Spleen (tissue), 11 donors: ENCODE results near the gene PERCC1. TPM values are rescaled to one million over a fixed set of nuclear protein-coding genes. Genes with fewer than 3 reads are reported as not detected.

Experiments used
- DNase-seq: peaks from one replicate; pipeline ENCODE4 v3.0.0-alpha.2; 2020
- H3K27ac ChIP-seq, 8 donors: fragments of 200-600 bp; sonication (generic) in 7 of 8; 1 replicate in 4 of 8; 2 replicates in 4 of 8; pipeline versions ENCODE4 v1.5.0 to v1.8.0; 2016 to 2021; ENCODE audit warnings: inconsistent platforms in 4 of 8, mild to moderate bottlenecking in 4 of 8, moderate library complexity in 1 of 8
- H3K27me3 ChIP-seq, 7 donors: fragments of 200-600 bp; sonication (generic) in 6 of 7; replicated peaks in 1 of 7; 1 replicate in 4 of 7; 2 replicates in 3 of 7; pipeline versions ENCODE4 v1.5.0 to v1.8.0; 2016 to 2021; ENCODE audit warnings: inconsistent platforms in 3 of 7, mild to moderate bottlenecking in 1 of 7
- H3K36me3 ChIP-seq, 6 donors: fragments of 200-600 bp; sonication (generic) in 5 of 6; 1 replicate in 4 of 6; 2 replicates in 2 of 6; pipeline versions ENCODE4 v1.5.0 to v1.8.0; 2016 to 2021; ENCODE audit warnings: inconsistent platforms in 2 of 6
- H3K4me1 ChIP-seq, 6 donors: fragments of 200-600 bp; sonication (generic) in 5 of 6; 1 replicate in 3 of 6; 2 replicates in 3 of 6; pipeline versions ENCODE4 v1.5.0 to v1.8.0; 2016 to 2021; ENCODE audit warnings: inconsistent platforms in 3 of 6
- H3K4me3 ChIP-seq, 8 donors: fragments of 200-600 bp; sonication (generic) in 7 of 8; 1 replicate in 4 of 8; 2 replicates in 4 of 8; pipeline versions ENCODE4 v1.5.0 to v1.8.0; 2016 to 2021; ENCODE audit warnings: inconsistent platforms in 4 of 8, mild to moderate bottlenecking in 4 of 8, moderate library complexity in 2 of 8
- H3K9me3 ChIP-seq, 8 donors: fragments of 200-600 bp; sonication (generic) in 7 of 8; 1 replicate in 4 of 8; 2 replicates in 4 of 8; pipeline versions ENCODE4 v1.5.0 to v1.8.0; 2016 to 2021; ENCODE audit warnings: inconsistent platforms in 4 of 8
- CTCF ChIP-seq, 11 experiments: fragments of 200-600 bp in 7 of 11; fragments of 450-650 bp in 4 of 11; sonication (generic) in 4 of 11; IDR thresholded peaks in 8 of 11; conservative IDR thresholded peaks in 3 of 11; 1 replicate in 7 of 11; 2 replicates in 4 of 11; pipeline versions ENCODE4 v1.4.0 to v1.8.0; 2016 to 2021; ENCODE audit warnings: antibody characterized with exemption in 11 of 11, inconsistent platforms in 4 of 11, mild to moderate bottlenecking in 1 of 11
- POLR2A ChIP-seq, 3 donors: fragments of 450-650 bp; IDR thresholded peaks; one replicate each; pipeline ENCODE4 v1.5.1; 2017; ENCODE audit warnings: antibody characterized with exemption in 3 of 3, mild to moderate bottlenecking in 1 of 3
- POLR2AphosphoS5 ChIP-seq, 3 donors: sonication (generic); formaldehyde crosslinking; IDR thresholded peaks; one replicate each; pipeline ENCODE4 v1.5.1; 2017; ENCODE audit warnings: antibody characterized with exemption in 3 of 3
- WGBS, 5 donors: extraction: QIAGEN DNeasy Blood & Tissue Kit in 3 of 5; methylation state at CpG; one replicate each; pipeline versions ENCODE4 v1.1.5 to v1.1.7; 2013 to 2018; 5-methylcytosine and 5-hydroxymethylcytosine counted together
- intact Hi-C: fragments of 100-400 bp; cut with DNase I; formaldehyde crosslinking; loops from one replicate; pipeline ENCODE4 v1.15.0; 2023; ENCODE audit warnings: low total_unique reads
- polyA plus RNA-seq, 3 donors: library from polyadenylated mRNA; stranded (reverse); fragments of 200-250 nt; gene quantifications; one replicate each; pipeline ENCODE4 v1.2.1, GENCODE V29; 2013
- total RNA-seq, 7 donors: library from RNA; depleted of rRNA in 3 of 7; stranded (reverse); fragments of >200 nt in 3 of 7; fragmentation: NEBNext Ultra II Directional in 4 of 7; extraction: Animal tissue kit (Norgen Biotek cat#: 25700) in 4 of 7; gene quantifications; one replicate each; pipeline versions ENCODE4 v1.1.0 to v1.2.1, GENCODE V29; 2016 to 2021
- donor health status: healthy with polysubstance abuse.
- donor health status: DM: no; HTN: no; CAD: no; lungs with moderate emphysema.
- donor health status: DM: no; HTN: no; CAD: no.
- donor health status: Bipolar disorder and iron deficiency.
- donor health status: healthy.
- donor health status: DM: no; HTN: no; CAD: no.
- donor health status: DM: yes; HTN: yes; CAD: no.

The PERCC1 gene
- total and polyA plus RNA-seq, 10 donors, result 0.11 to 1.3 (median 0.73) TPM; not detected in 7

GRCh38 chr16:1397779-1398178, 33.1 kb upstream of the PERCC1 start:
- WGBS, 5 donors, result 96 to 98% (median 96%) methylated on average over 17 to 21 of the region's 21 CpGs
- H3K27me3 ChIP-seq, result no peaks in the 10 kb centered on the region
- intact Hi-C loops, result no loop called here
- peaks cover 0 to 100% (median 81%) of the 10 kb centered on the region in 6 donors for H3K36me3 ChIP-seq
- TF ChIP-seq POLR2A (IDR thresholded peaks at IDR 0.05) (no peak), POLR2AphosphoS5 (IDR thresholded peaks at IDR 0.05) (no peak), CTCF (IDR thresholded peaks at IDR 0.05 in 8 of 11, conservative IDR thresholded peaks at IDR 0.05 in 3 of 11) (no peak)
- no peak overlapping the region for H3K4me3 ChIP-seq
- H3K9me3 ChIP-seq, result no peaks in the 10 kb centered on the region
- DNase-seq, result no peak
- no peak overlapping the region for H3K27ac ChIP-seq
- H3K4me1 ChIP-seq, result no peaks in the 10 kb centered on the region

GRCh38 chr16:1398351-1398750, 32.5 kb upstream of the PERCC1 start:
- no peak for TF ChIP-seq POLR2AphosphoS5 (IDR thresholded peaks at IDR 0.05)
- no peak for TF ChIP-seq CTCF (IDR thresholded peaks at IDR 0.05 in 8 of 11, conservative IDR thresholded peaks at IDR 0.05 in 3 of 11)
- TF ChIP-seq POLR2A (IDR thresholded peaks at IDR 0.05), result no peak
- no peak for DNase-seq
- Histone ChIP-seq H3K27me3 (no peaks in the 10 kb centered on the region), H3K4me1 (no peaks in the 10 kb centered on the region), H3K4me3 (no peak overlapping the region), H3K36me3 (peaks cover 0 to 100% (median 80%) of the 10 kb centered on the region in 6 donors), H3K27ac (no peak overlapping the region), H3K9me3 (no peaks in the 10 kb centered on the region)
- WGBS, 5 donors, result 94 to 97% (median 95%) methylated on average over 9 of the region's 9 CpGs
- intact Hi-C loops, result no loop called here

- Histone ChIP-seq H3K4me1 (peaks cover 0 to 4% (median 0%) of the 10 kb centered on the region in 6 donors), H3K9me3 (no peaks in the 10 kb centered on the region), H3K4me3 (no peak overlapping the region), H3K27me3 (no peaks in the 10 kb centered on the region), H3K27ac (no peak overlapping the region), H3K36me3 (peaks cover 0 to 100% (median 77%) of the 10 kb centered on the region in 6 donors)
- no peak for DNase-seq
- intact Hi-C loops, result no loop called here
- 92 to 98% (median 96%) methylated on average over 17 to 38 of the region's 38 CpGs for WGBS, 5 donors
- TF ChIP-seq POLR2AphosphoS5 (IDR thresholded peaks at IDR 0.05) (peak in 2 of 3 donors; percentile 3 to 50), POLR2A (IDR thresholded peaks at IDR 0.05) (no peak)
These were observed 31.9 kb upstream of the PERCC1 start for GRCh38 chr16:1398826-1399581.

GRCh38 chr16:1401061-1401757, 29.7 kb upstream of the PERCC1 start:
- Histone ChIP-seq H3K27ac (no peak overlapping the region), H3K36me3 (peaks cover 0 to 99% (median 72%) of the 10 kb centered on the region in 6 donors), H3K27me3 (no peaks in the 10 kb centered on the region), H3K4me3 (no peak overlapping the region), H3K9me3 (no peaks in the 10 kb centered on the region), H3K4me1 (peaks cover 0 to 22% (median 0%) of the 10 kb centered on the region in 6 donors)
- DNase-seq, result no peak
- TF ChIP-seq CTCF (IDR thresholded peaks at IDR 0.05 in 8 of 11, conservative IDR thresholded peaks at IDR 0.05 in 3 of 11) (no peak), POLR2AphosphoS5 (IDR thresholded peaks at IDR 0.05) (peak in 1 of 3 donors; percentile 29)
- 87 to 95% (median 92%) methylated on average over 10 to 29 of the region's 29 CpGs for WGBS, 5 donors
- intact Hi-C loops, result no loop called here
